K562 (cell line): ENCODE measurements around the gene HMCN2. TPM values are rescaled to one million over a fixed set of nuclear protein-coding genes. Genes with fewer than 3 reads are reported as not detected.

Source experiments
- ATAC-seq: fragments of 200-7000 bp; cut with Tn5 transposase; 3 replicates; pipeline ENCODE4 v1.9.1; 2020; ENCODE audit warnings: moderate library complexity
- BruUV-seq: library from RNA; stranded (reverse); fragments of 400-500 nt; replicated peaks from 2 replicates; lab custom pipeline; 2021; lab: Mats Ljungman, UMichigan
- CTCF ChIA-PET: fragments of 300-600 bp; formaldehyde crosslinking; extraction: SDS; loops from one replicate; lab custom pipeline; 2021; ENCODE audit warnings: low intra/inter-chr PET ratio; lab: Yijun Ruan, JAX
- POLR2A ChIA-PET: fragments of 300-600, 350-650 bp; sonication (Branson Sonifier 250); formaldehyde crosslinking; extraction: SDS; loops from one replicate; lab custom pipeline; 2021; ENCODE audit warnings: antibody characterized with exemption, inconsistent platforms; lab: Yijun Ruan, JAX
- DNase-seq, 4 experiments: peaks; one replicate each; pipeline versions ENCODE4 v3.0.0 to v3.0.0-alpha.2; 2011 to 2018; ENCODE audit warnings: low spot score in 3 of 4, mixed read lengths in 3 of 4; ENCODE audit errors: extremely low read depth in 1 of 4
- FAIRE-seq: peaks from 2 replicates; lab custom pipeline; 2011; peaks lifted over from hg19 to GRCh38; lab: Jason Lieb, UNC
- H2AFZ ChIP-seq: 2 replicates; pipeline ENCODE4 v1.6.0; 2011; ENCODE audit warnings: low read depth, low read length, control low read depth, inconsistent platforms
- H3K27ac ChIP-seq: fragments of 200-600 bp; 3 replicates; pipeline ENCODE4 v1.8.0; 2011; ENCODE audit warnings: low read depth, mild to moderate bottlenecking, control low read depth, inconsistent platforms, low read length, moderate library complexity, mixed read lengths; ENCODE audit errors: extremely low read depth
- H3K27me3 ChIP-seq, 2 experiments: fragments of 300-600 bp in 1 of 2; 2 replicates in 1 of 2; 3 replicates in 1 of 2; pipeline versions ENCODE4 v1.6.0 to v1.8.0; 2011; ENCODE audit warnings: inconsistent platforms in 2 of 2, low read length in 2 of 2, mild to moderate bottlenecking in 1 of 2, mixed read lengths in 1 of 2, moderate library complexity in 1 of 2; ENCODE audit not compliant: control insufficient read depth in 2 of 2, insufficient read depth in 2 of 2
- H3K36me3 ChIP-seq: fragments of 300-600 bp; 3 replicates; pipeline ENCODE4 v1.8.0; 2011; ENCODE audit warnings: mild to moderate bottlenecking, low read length, inconsistent platforms; ENCODE audit not compliant: control insufficient read depth, insufficient read depth
- H3K4me1 ChIP-seq, 2 experiments: fragments of 200-600 bp in 1 of 2; replicated peaks in 1 of 2; 2 replicates in 1 of 2; 3 replicates in 1 of 2; pipeline versions ENCODE4 v1.5.1 to v1.8.0; 2011; ENCODE audit warnings: inconsistent platforms in 2 of 2, low read length in 2 of 2, mild to moderate bottlenecking in 1 of 2, mixed read lengths in 1 of 2, moderate library complexity in 1 of 2; ENCODE audit not compliant: control insufficient read depth in 2 of 2, insufficient read depth in 2 of 2
- H3K4me2 ChIP-seq: 2 replicates; pipeline ENCODE4 v1.6.1; 2011; ENCODE audit warnings: low read length, control low read depth, inconsistent platforms, mixed read lengths; ENCODE audit not compliant: insufficient read depth
- H3K4me3 ChIP-seq: fragments of 200-600 bp; sonication (generic), shearing (Covaris generic); 2 replicates; pipeline ENCODE4 v1.5.1; 2016; ENCODE audit warnings: control low read depth, inconsistent platforms
- H3K79me2 ChIP-seq: fragments of 200-600 bp; 3 replicates; pipeline ENCODE4 v1.8.0; 2011; ENCODE audit warnings: low read length, inconsistent platforms; ENCODE audit not compliant: control insufficient read depth, insufficient read depth
- H3K9ac ChIP-seq, 2 experiments: 2 replicates each; pipeline versions ENCODE4 v1.6.0 to v1.6.1; 2011; ENCODE audit warnings: low read depth in 2 of 2, low read length in 2 of 2, control low read depth in 1 of 2, inconsistent platforms in 1 of 2, mild to moderate bottlenecking in 1 of 2, mixed read lengths in 1 of 2; ENCODE audit not compliant: insufficient read depth in 1 of 2
- H3K9me1 ChIP-seq: one replicate; pipeline ENCODE4 v1.6.0; 2011; ENCODE audit warnings: inconsistent platforms, mild to moderate bottlenecking, low read length, moderate library complexity; ENCODE audit not compliant: control insufficient read depth, insufficient read depth
- H3K9me3 ChIP-seq: replicated peaks from 2 replicates; pipeline ENCODE4 v1.5.1; 2011; ENCODE audit warnings: low read depth, low read length, inconsistent platforms; ENCODE audit not compliant: control insufficient read depth, insufficient read depth
- H4K20me1 ChIP-seq: replicated peaks from 2 replicates; pipeline ENCODE4 v1.6.1; 2011; ENCODE audit warnings: low read length, inconsistent platforms, mixed read lengths; ENCODE audit not compliant: control insufficient read depth, insufficient read depth
- AFF1 ChIP-seq, 2 experiments: fragments of 450-650 bp; IDR thresholded peaks; 2 replicates each; pipeline ENCODE4 v1.6.1; 2018; ENCODE audit warnings: mild to moderate bottlenecking in 2 of 2, low read depth in 1 of 2; ENCODE audit not compliant: partially characterized antibody in 2 of 2
- CEBPB ChIP-seq: fragments of 450-650 bp; IDR thresholded peaks from 2 replicates; pipeline ENCODE4 v1.6.1; 2016; ENCODE audit warnings: missing genetic modification characterization, missing compliant biosample characterization
- ELK3 ChIP-seq: fragments of 450-650 bp; formaldehyde crosslinking; IDR thresholded peaks from 2 replicates; pipeline ENCODE4 v1.4.0; 2020; ENCODE audit warnings: mild to moderate bottlenecking
- EP300 ChIP-seq: IDR thresholded peaks from 2 replicates; pipeline ENCODE4 v1.6.1; 2012; ENCODE audit warnings: low read length, improper control_type of control experiment
- ILF3 ChIP-seq: fragments of 450-650 bp; IDR thresholded peaks from 2 replicates; pipeline ENCODE4 v1.6.1; 2018; ENCODE audit warnings: antibody characterized with exemption, mild to moderate bottlenecking, moderate library complexity, borderline replicate concordance
- MYNN ChIP-seq, 2 experiments: sonication (generic); formaldehyde crosslinking in 1 of 2; IDR thresholded peaks; 2 replicates each; pipeline versions ENCODE4 v1.5.0 to v1.6.1; 2016 to 2020; ENCODE audit warnings: antibody characterized with exemption in 1 of 2, missing genetic modification reagents in 1 of 2
- PHF8 ChIP-seq: fragments of 200-600 bp; sonication (generic); IDR thresholded peaks from 2 replicates; pipeline ENCODE4 v1.6.1; 2012; ENCODE audit warnings: mixed run types, mild to moderate bottlenecking, inconsistent platforms, low read length, moderate library complexity, borderline replicate concordance
- SLC30A9 ChIP-seq: fragments of 250-450 bp; sonication (Bioruptor Pico); IDR thresholded peaks from 2 replicates; pipeline ENCODE4 v1.8.0; 2022; ENCODE audit warnings: mild to moderate bottlenecking, moderate library complexity
- STAT6 ChIP-seq: sonication (generic); formaldehyde crosslinking; IDR thresholded peaks from 2 replicates; pipeline ENCODE4 v1.8.1; 2023; ENCODE audit warnings: mild to moderate bottlenecking, missing genetic modification reagents
- ZBTB33 ChIP-seq: sonication (generic); formaldehyde crosslinking; IDR thresholded peaks from 2 replicates; pipeline ENCODE4 v1.8.1; 2023; ENCODE audit warnings: mild to moderate bottlenecking, missing genetic modification reagents
- ZNF217 ChIP-seq: sonication (generic); formaldehyde crosslinking; IDR thresholded peaks from 2 replicates; pipeline ENCODE4 v1.8.0; 2022; ENCODE audit warnings: mild to moderate bottlenecking, missing genetic modification reagents
- WGBS: fragments of 100-300 bp; shearing (Covaris generic); methylation state at CpG from one replicate; pipeline ENCODE4 v1.1.6; 2016; ENCODE audit warnings: low coverage, mixed read lengths; ENCODE audit not compliant: insufficient coverage; ENCODE audit errors: missing lambda C conversion rate; 5-methylcytosine and 5-hydroxymethylcytosine counted together
- in situ Hi-C: fragments of 300-500 bp; cut with MboI; formaldehyde crosslinking; loops from 4 replicates; pipeline ENCODE4 v1.15.0; 2018; ENCODE audit warnings: inconsistent platforms, mixed read lengths
- intact Hi-C: fragments of 100-400 bp; cut with micrococcal nuclease; formaldehyde crosslinking; loops from 2 replicates; pipeline ENCODE4 v1.14.2; 2022
- polyA plus RNA-seq, 8 experiments: library from polyadenylated mRNA; depleted of rRNA in 4 of 8; stranded (reverse) in 5 of 8; unstranded in 3 of 8; fragments of >200 nt; fragmentation: Nextera tagmentation in 2 of 8; fragmentation: Illumina TruSeq in 1 of 8; extraction: Ambion mirVana in 2 of 8; extraction: Trizol in 1 of 8; gene quantifications; 2 replicates each; pipeline versions ENCODE4 v1.2.1 to v1.2.3, GENCODE V29; 2011 to 2014; ENCODE audit warnings: inconsistent platforms in 1 of 8, missing spikeins in 1 of 8
- total RNA-seq, 7 experiments: library from RNA; depleted of rRNA in 6 of 7; stranded (reverse); fragments of >200 nt in 6 of 7; fragmentation: Illumina TruSeq in 2 of 7; extraction: Trizol in 2 of 7; gene quantifications; 2 replicates each; pipeline versions ENCODE4 v1.2.1 to v1.2.3, GENCODE V29; 2011 to 2021; ENCODE audit warnings: low replicate concordance in 1 of 7

The HMCN2 gene
- total and polyA plus RNA-seq, 9 of the 15 experiments (the other 6 are each of a cell fraction or from before 2014, with no cell fraction given), result 0.01 TPM; not detected in 8

- TF ChIP-seq PHF8, result no peak
- TF ChIP-seq ELK3 (CRISPR knock-in tag), result no peak
- TF ChIP-seq, all 486 proteins: peak for 0
Measured at GRCh38 chr9:130410443-130410842, 144.9 kb downstream of the HMCN2 start (continued).

- H4K20me1 ChIP-seq, result no peaks in the 10 kb centered on the region; the same call in 1 of the 2 replicates
- peaks cover 9 to 64% of the 10 kb centered on the region in 2 experiments; a peak in 4 of 5 replicates for H3K27me3 ChIP-seq
- no peak overlapping the region for H3K4me2 ChIP-seq
- BruUV-seq, result no TSS peak
- no peak for DNase-seq
- intact Hi-C loops, result no loop called here
- 26% methylated on average over 3 of the region's 3 CpGs for WGBS
- H3K4me1 ChIP-seq, result no peaks in the 10 kb centered on the region
- H3K27ac ChIP-seq, result no peak overlapping the region
- H3K9me3 ChIP-seq, result no peaks in the 10 kb centered on the region
- in situ Hi-C loops, result no loop called here
- no peaks in the 10 kb centered on the region for H3K9me1 ChIP-seq
- no peak overlapping the region for H3K4me3 ChIP-seq
- ATAC-seq, result no peak
- no peaks in the 10 kb centered on the region for H3K36me3 ChIP-seq
- POLR2A ChIA-PET, result interaction anchor here (0.6 to 1.5 kb wide), 2 partner anchors 9 to 203 kb away, joined by 3 read pairs; no protein-coding TSS in a partner anchor
- H2AFZ ChIP-seq, result no peak overlapping the region
- no peaks in the 10 kb centered on the region for H3K79me2 ChIP-seq
- CTCF ChIA-PET, result no interaction called here
- no peak overlapping the region for H3K9ac ChIP-seq
- no peak for FAIRE-seq
- no peak for TF ChIP-seq STAT6 (CRISPR knock-in tag)
- TF ChIP-seq EP300, result no peak
- no peak for TF ChIP-seq ILF3
- no peak for TF ChIP-seq ZNF217 (CRISPR knock-in tag)
- TF ChIP-seq SLC30A9 (CRISPR knock-in tag), result no peak
- no peak for TF ChIP-seq AFF1 (IDR thresholded peaks at IDR 0.05; ENCODE audit: low read depth in 1 of 2, partially characterized antibody in 2 of 2)
- no peak for TF ChIP-seq ZBTB33 (CRISPR knock-in tag)
- TF ChIP-seq CEBPB (tag), result no peak
- TF ChIP-seq MYNN (IDR thresholded peaks at IDR 0.05), result no peak
- no peak for TF ChIP-seq MYNN (CRISPR knock-in tag; IDR thresholded peaks at IDR 0.05)
Measured at GRCh38 chr9:130411566-130411915, 146.0 kb downstream of the HMCN2 start.
